Urinary bladder (tissue), 4 donors: ENCODE data around the gene GBP2. TPM values are rescaled to one million over a fixed set of nuclear protein-coding genes. Genes with fewer than 3 reads are reported as not detected.

Experiments used
- DNase-seq: peaks from one replicate; pipeline ENCODE4 v3.0.0-alpha.2; 2015; ENCODE audit errors: extremely low spot score
- H3K27ac ChIP-seq: one replicate; pipeline ENCODE4 v1.5.1; 2013; ENCODE audit warnings: low read depth, mild to moderate bottlenecking, moderate library complexity
- H3K36me3 ChIP-seq: one replicate; pipeline ENCODE4 v1.6.1; 2013; ENCODE audit warnings: mild to moderate bottlenecking, moderate library complexity; ENCODE audit not compliant: insufficient read depth
- H3K4me1 ChIP-seq: one replicate; pipeline ENCODE4 v1.6.1; 2013; ENCODE audit warnings: mild to moderate bottlenecking, moderate library complexity; ENCODE audit not compliant: insufficient read depth
- H3K4me3 ChIP-seq: one replicate; pipeline ENCODE4 v1.5.1; 2013; ENCODE audit warnings: low read depth, low read length
- WGBS: extraction: QIAGEN DNeasy Blood & Tissue Kit; methylation state at CpG from one replicate; pipeline ENCODE4 v1.1.7; 2013; 5-methylcytosine and 5-hydroxymethylcytosine counted together
- polyA plus RNA-seq: library from polyadenylated mRNA; stranded (reverse); fragments of 200-250 nt; gene quantifications from one replicate; pipeline ENCODE4 v1.2.3, GENCODE V29; 2013
- total RNA-seq: library from RNA; depleted of rRNA; stranded (reverse); fragments of >200 nt; gene quantifications from one replicate; pipeline ENCODE4 v1.2.3, GENCODE V29; 2014
- donor health status: healthy with polysubstance abuse.
- donor health status: healthy.

The GBP2 gene
- total and polyA plus RNA-seq, 2 donors = 49.8 to 153 TPM

- H3K36me3 ChIP-seq = no peaks in the 10 kb centered on the region
- H3K4me3 ChIP-seq = peak overlapping the region; percentile 17
- no peak for DNase-seq
- H3K27ac ChIP-seq = no peak overlapping the region
- 71% methylated on average over 1 of the region's 1 CpG for WGBS
- no peaks in the 10 kb centered on the region for H3K4me1 ChIP-seq
Measured at GRCh38 chr1:89070509-89070908, 55.4 kb downstream of the GBP2 start.

- Histone ChIP-seq H3K4me3 (peak overlapping the region; percentile 17), H3K4me1 (no peaks in the 10 kb centered on the region), H3K36me3 (no peaks in the 10 kb centered on the region), H3K27ac (peak overlapping the region; percentile 23)
- no peak for DNase-seq
- 57% methylated on average over 2 of the region's 2 CpGs for WGBS
Measured at GRCh38 chr1:89069951-89070350, 56.0 kb downstream of the GBP2 start.

- no peaks in the 10 kb centered on the region for H3K36me3 ChIP-seq
- no peak for DNase-seq
- H3K4me1 ChIP-seq = no peaks in the 10 kb centered on the region
- H3K4me3 ChIP-seq = no peak overlapping the region
- no peak overlapping the region for H3K27ac ChIP-seq
Measured at GRCh38 chr1:89068291-89068690, 57.6 kb downstream of the GBP2 start.

GRCh38 chr1:89065079-89065868, 60.6 kb downstream of the GBP2 start, which contains the start of gene GBP1:
Gene GBP1, minus strand, starts transcription at chr1:89065208. Its CDS starts 1,974 bp downstream, at chr1:89063234.
- H3K4me3 ChIP-seq = peak within 1 kb of the TSS; percentile 60
- H3K4me1 ChIP-seq = no peaks in the 10 kb centered on the region
- WGBS = 13% methylated on average over 4 of the region's 4 CpGs
- DNase-seq = peak; percentile 57
- no peaks in the 10 kb centered on the region for H3K36me3 ChIP-seq
- H3K27ac ChIP-seq = peak within 1 kb of the TSS; percentile 85

GRCh38 chr1:89064632-89065031, 61.3 kb downstream of the GBP2 start:
- Histone ChIP-seq H3K27ac (peak overlapping the region; percentile 71), H3K4me1 (no peaks in the 10 kb centered on the region), H3K4me3 (peak overlapping the region; percentile 60), H3K36me3 (no peaks in the 10 kb centered on the region)
- WGBS = 4% methylated on average over 4 of the region's 4 CpGs
- no peak for DNase-seq

GRCh38 chr1:89063094-89063493, 62.8 kb downstream of the GBP2 start:
- Histone ChIP-seq H3K4me3 (no peak overlapping the region), H3K4me1 (no peaks in the 10 kb centered on the region), H3K27ac (no peak overlapping the region), H3K36me3 (no peaks in the 10 kb centered on the region)
- DNase-seq = no peak
- WGBS = 80% methylated on average over 3 of the region's 3 CpGs

GRCh38 chr1:89060091-89060490, 65.8 kb downstream of the GBP2 start:
- H3K4me1 ChIP-seq = no peaks in the 10 kb centered on the region
- H3K36me3 ChIP-seq = peaks cover 3% of the 10 kb centered on the region

More at GRCh38 chr1:89060091-89060490, 65.8 kb downstream of the GBP2 start:
- no peak for DNase-seq
- 76% methylated on average over 5 of the region's 5 CpGs for WGBS
- no peak overlapping the region for H3K4me3 ChIP-seq
- no peak overlapping the region for H3K27ac ChIP-seq

Other genes with a start within 250 kb of the GBP2 start
- 67.9 TPM for gene GTF2B, start 234.5 kb downstream of the GBP2 start, total RNA-seq
- gene GTF2B, start 234.5 kb downstream of the GBP2 start, polyA plus RNA-seq = 26.4 TPM
- gene KYAT3, start 133.5 kb downstream of the GBP2 start, total RNA-seq = 41.0 TPM
- gene KYAT3, start 133.5 kb downstream of the GBP2 start, polyA plus RNA-seq = 28.5 TPM
- 22.0 TPM for gene RBMXL1, start 133.5 kb downstream of the GBP2 start, total RNA-seq
- gene RBMXL1, start 133.5 kb downstream of the GBP2 start, polyA plus RNA-seq = 11.6 TPM
- 55.4 TPM for gene GBP3, start 103.2 kb downstream of the GBP2 start, total RNA-seq
- gene GBP3, start 103.2 kb downstream of the GBP2 start, polyA plus RNA-seq = 10.2 TPM
- 68.6 TPM for gene GBP1, start 60.9 kb downstream of the GBP2 start, total RNA-seq
- gene GBP1, start 60.9 kb downstream of the GBP2 start, polyA plus RNA-seq = 27.8 TPM
- gene GBP7, start 49.9 kb upstream of the GBP2 start, total RNA-seq = not detected
- gene GBP7, start 49.9 kb upstream of the GBP2 start, polyA plus RNA-seq = 0.03 TPM
- gene GBP4, start 72.8 kb upstream of the GBP2 start, total RNA-seq = 9.6 TPM
- gene GBP4, start 72.8 kb upstream of the GBP2 start, polyA plus RNA-seq = 10.1 TPM
- 0.95 TPM for gene GBP5, start 146.7 kb upstream of the GBP2 start, total RNA-seq
- gene GBP5, start 146.7 kb upstream of the GBP2 start, polyA plus RNA-seq = 1.5 TPM
- 1.6 TPM for gene GBP6, start 237.9 kb upstream of the GBP2 start, total RNA-seq
- gene GBP6, start 237.9 kb upstream of the GBP2 start, polyA plus RNA-seq = not detected